Common myeloid progenitor, CD34-positive (primary cell): ENCODE data around the gene MRM2. TPM values are rescaled to one million over a fixed set of nuclear protein-coding genes. Genes with fewer than 3 reads are reported as not detected.

Experiments used
- CTCF ChIA-PET: fragments of 350-600 bp; sonication (Branson Sonifier 250); formaldehyde crosslinking; loops from one replicate; lab custom pipeline; 2021; ENCODE audit warnings: antibody characterized with exemption; lab: Charles Lee
- POLR2A ChIA-PET: fragments of 350-600 bp; sonication (Branson Sonifier 250); formaldehyde crosslinking; loops from one replicate; lab custom pipeline; 2021; ENCODE audit warnings: antibody characterized with exemption; lab: Charles Lee
- DNase-seq, 3 donors: peaks; one replicate each; pipeline versions ENCODE4 v3.0.0 to v3.0.0-alpha.2; 2013
- H3K27ac ChIP-seq, 2 experiments: 1 replicate in 1 of 2; 2 replicates in 1 of 2; pipeline ENCODE4 v1.7.0; 2013; ENCODE audit warnings: inconsistent platforms in 2 of 2, low read length in 2 of 2, mild to moderate bottlenecking in 2 of 2, low read depth in 1 of 2, moderate library complexity in 1 of 2; ENCODE audit not compliant: severe bottlenecking in 2 of 2, insufficient read depth in 1 of 2, poor library complexity in 1 of 2
- H3K27me3 ChIP-seq, 5 experiments: replicated peaks in 2 of 5; 1 replicate in 3 of 5; 2 replicates in 2 of 5; pipeline versions ENCODE4 v1.6.1 to v1.7.0; 2013; ENCODE audit warnings: low read length in 4 of 5, mild to moderate bottlenecking in 2 of 5, moderate library complexity in 2 of 5, inconsistent platforms in 1 of 5; ENCODE audit not compliant: insufficient read depth in 5 of 5, control insufficient read depth in 4 of 5
- H3K36me3 ChIP-seq, 4 experiments: 1 replicate in 2 of 4; 2 replicates in 2 of 4; pipeline versions ENCODE4 v1.6.1 to v1.7.0; 2013; ENCODE audit warnings: low read length in 3 of 4, control low read depth in 1 of 4, mild to moderate bottlenecking in 1 of 4; ENCODE audit not compliant: control insufficient read depth in 4 of 4, insufficient read depth in 4 of 4
- H3K4me1 ChIP-seq, 4 experiments: 1 replicate in 3 of 4; 2 replicates in 1 of 4; pipeline versions ENCODE4 v1.6.1 to v1.7.1; 2013; ENCODE audit warnings: low read length in 3 of 4, mild to moderate bottlenecking in 3 of 4, control low read depth in 1 of 4, inconsistent platforms in 1 of 4, moderate library complexity in 1 of 4; ENCODE audit not compliant: control insufficient read depth in 4 of 4, insufficient read depth in 4 of 4; ENCODE audit errors: control extremely low read depth in 1 of 4
- H3K4me3 ChIP-seq, 7 experiments: 1 replicate in 4 of 7; 2 replicates in 3 of 7; pipeline versions ENCODE4 v1.5.1 to v1.7.0; 2013; ENCODE audit warnings: mild to moderate bottlenecking in 7 of 7, low read length in 6 of 7, moderate library complexity in 6 of 7, inconsistent platforms in 2 of 7, low read depth in 2 of 7, control low read depth in 1 of 7; ENCODE audit not compliant: insufficient read depth in 4 of 7, control insufficient read depth in 1 of 7; ENCODE audit errors: extremely low read depth in 1 of 7
- H3K9me3 ChIP-seq, 5 experiments: 1 replicate in 4 of 5; 2 replicates in 1 of 5; pipeline versions ENCODE4 v1.6.1 to v1.7.1; 2013; ENCODE audit warnings: low read length in 4 of 5, mild to moderate bottlenecking in 2 of 5, inconsistent platforms in 1 of 5, low read depth in 1 of 5, moderate library complexity in 1 of 5; ENCODE audit not compliant: control insufficient read depth in 4 of 5, insufficient read depth in 2 of 5; ENCODE audit errors: control extremely low read depth in 1 of 5
- WGBS: methylation state at CpG from one replicate; pipeline ENCODE4 v1.1.5; 2013; ENCODE audit not compliant: insufficient coverage; 5-methylcytosine and 5-hydroxymethylcytosine counted together
- polyA plus RNA-seq: library from polyadenylated mRNA; unstranded; fragments of 120-200 nt; gene quantifications from one replicate; pipeline ENCODE4 v1.2.1, GENCODE V29; 2013

MRM2 gene
- polyA plus RNA-seq: 17.0 TPM

GRCh38 chr7:2241580-2242540, at the start of gene MRM2, which contains the start of gene NUDT1:
Gene MRM2, minus strand, starts transcription at chr7:2242205. Its CDS starts 36 bp downstream, at chr7:2242169.
Gene NUDT1, plus strand, starts transcription at chr7:2242226. Its CDS starts 2,349 bp downstream, at chr7:2244575.
- Histone ChIP-seq H3K36me3 (peaks cover 2 to 33% (median 19%) of the 10 kb centered on the region in 4 experiments), H3K27me3 (no peaks in the 10 kb centered on the region), H3K4me3 (peak within 1 kb of the TSS; percentile 83 to 93 (median 87)), H3K4me1 (peaks cover 0 to 59% (median 54%) of the 10 kb centered on the region in 4 experiments), H3K27ac (peak within 1 kb of the TSS; percentile 40 to 83), H3K9me3 (no peaks in the 10 kb centered on the region)
- WGBS: under 1% methylated on average over 68 of the region's 81 CpGs
- ChIA-PET CTCF (interaction anchor here (1.3 to 1.5 kb wide), 3 partner anchors 10 to 25 kb away, joined by 3 to 4 read pairs (median 3); no protein-coding TSS in a partner anchor), POLR2A (interaction anchor here (0.6 to 1.9 kb wide), 3 partner anchors 9 to 124 kb away, joined by 3 to 5 read pairs (median 3); partner anchors contain the start of gene MAD1L1)
- peak in 1 of 3 donors; percentile 14 for DNase-seq

GRCh38 chr7:2290877-2291276, 48.9 kb upstream of the MRM2 start:
- Histone ChIP-seq H3K27ac (no peak overlapping the region), H3K36me3 (peaks cover 0 to 8% (median 3%) of the 10 kb centered on the region in 4 experiments), H3K4me1 (no peaks in the 10 kb centered on the region), H3K4me3 (no peak overlapping the region), H3K9me3 (no peaks in the 10 kb centered on the region), H3K27me3 (no peaks in the 10 kb centered on the region)
- CTCF ChIA-PET: no interaction called here
- POLR2A ChIA-PET: no interaction called here
- no peak for DNase-seq
- 97% methylated on average over 6 of the region's 6 CpGs for WGBS

GRCh38 chr7:2289621-2290020, 47.6 kb upstream of the MRM2 start:
- Histone ChIP-seq H3K9me3 (no peaks in the 10 kb centered on the region), H3K4me3 (no peak overlapping the region), H3K27me3 (no peaks in the 10 kb centered on the region), H3K4me1 (peaks cover 0 to 2% (median 0%) of the 10 kb centered on the region in 4 experiments), H3K27ac (no peak overlapping the region), H3K36me3 (peaks cover 0 to 8% (median 3%) of the 10 kb centered on the region in 4 experiments)
- no peak for DNase-seq
- 96% methylated on average over 10 of the region's 13 CpGs for WGBS
- CTCF ChIA-PET: no interaction called here
- POLR2A ChIA-PET: no interaction called here

- H3K4me3 ChIP-seq: no peak overlapping the region
- DNase-seq: no peak
- CTCF ChIA-PET: no interaction called here
- H3K27me3 ChIP-seq: no peaks in the 10 kb centered on the region
- H3K9me3 ChIP-seq: no peaks in the 10 kb centered on the region
- 96% methylated on average over 20 of the region's 20 CpGs for WGBS
- peaks cover 0 to 8% (median 3%) of the 10 kb centered on the region in 4 experiments for H3K36me3 ChIP-seq
- H3K4me1 ChIP-seq: peaks cover 0 to 2% (median 0%) of the 10 kb centered on the region in 4 experiments
- H3K27ac ChIP-seq: no peak overlapping the region
- POLR2A ChIA-PET: no interaction called here
Observed at GRCh38 chr7:2289111-2289586, 47.1 kb upstream of the MRM2 start.

- ChIA-PET POLR2A (no interaction called here), CTCF (no interaction called here)
- Histone ChIP-seq H3K4me1 (peaks cover 0 to 2% (median 0%) of the 10 kb centered on the region in 4 experiments), H3K27ac (no peak overlapping the region), H3K9me3 (no peaks in the 10 kb centered on the region), H3K36me3 (peaks cover 0 to 8% (median 3%) of the 10 kb centered on the region in 4 experiments), H3K27me3 (no peaks in the 10 kb centered on the region), H3K4me3 (no peak overlapping the region)
- DNase-seq: peak in 1 of 3 donors; percentile 14
- 98% methylated on average over 6 of the region's 8 CpGs for WGBS
Observed at GRCh38 chr7:2288503-2288902, 46.5 kb upstream of the MRM2 start.

- ChIA-PET CTCF (no interaction called here), POLR2A (no interaction called here)
- WGBS: 96% methylated on average over 6 of the region's 8 CpGs
- no peak overlapping the region for H3K4me3 ChIP-seq
- H3K27ac ChIP-seq: no peak overlapping the region
- no peaks in the 10 kb centered on the region for H3K27me3 ChIP-seq
- H3K9me3 ChIP-seq: no peaks in the 10 kb centered on the region
- peaks cover 0 to 2% (median 0%) of the 10 kb centered on the region in 4 experiments for H3K4me1 ChIP-seq
- no peak for DNase-seq
- peaks cover 0 to 8% (median 3%) of the 10 kb centered on the region in 4 experiments for H3K36me3 ChIP-seq
Observed at GRCh38 chr7:2287745-2288144, 45.7 kb upstream of the MRM2 start.
